GM20000 (cell line): ENCODE measurements around the gene PPP1R3C.

Experiments
- DNase-seq: peaks from one replicate; pipeline ENCODE4 v3.0.0; 2012; ENCODE audit warnings: low spot score
- CTCF ChIP-seq: IDR thresholded peaks from 2 replicates; pipeline ENCODE4 v1.5.1; 2012; ENCODE audit warnings: mild to moderate bottlenecking, control low read depth; ENCODE audit errors: extremely low read depth, missing control alignments

The PPP1R3C gene

GRCh38 chr10:91632671-91633550 is at the start of gene PPP1R3C:
TSS of gene PPP1R3C (minus strand) at chr10:91633071. CDS start at chr10:91632969, 102 bp downstream.
- peak; percentile 10 for TF ChIP-seq CTCF
- DNase-seq = peak; percentile 53

- DNase-seq = no peak
- no peak for TF ChIP-seq CTCF
These were observed 48.7 kb upstream of the PPP1R3C start for GRCh38 chr10:91681361-91682276.

- no peak for DNase-seq
- no peak for TF ChIP-seq CTCF
These were observed 47.6 kb upstream of the PPP1R3C start for GRCh38 chr10:91680487-91680886.

GRCh38 chr10:91679296-91679695 is 46.4 kb upstream of the PPP1R3C start:
- TF ChIP-seq CTCF = no peak

GRCh38 chr10:91677911-91678310 is 45.0 kb upstream of the PPP1R3C start:
- no peak for DNase-seq
- no peak for TF ChIP-seq CTCF

More at GRCh38 chr10:91679296-91679695, 46.4 kb upstream of the PPP1R3C start:
- DNase-seq = no peak

GRCh38 chr10:91672021-91672608 is 39.2 kb upstream of the PPP1R3C start:
- no peak for TF ChIP-seq CTCF
- no peak for DNase-seq
